Prostate gland (tissue), 2 donors: ENCODE results near the gene ANTKMT.

Source experiments
- CTCF ChIP-seq, 4 experiments: fragments of 200-600 bp in 2 of 4; fragments of 450-650 bp in 2 of 4; sonication (generic) in 2 of 4; IDR thresholded peaks; 1 replicate in 3 of 4; 2 replicates in 1 of 4; pipeline ENCODE4 v1.5.1; 2016 to 2019; ENCODE audit warnings: antibody characterized with exemption in 4 of 4, mild to moderate bottlenecking in 2 of 4, moderate library complexity in 2 of 4
- POLR2A ChIP-seq: fragments of 450-650 bp; IDR thresholded peaks from one replicate; pipeline ENCODE4 v1.6.1; 2016; ENCODE audit warnings: antibody characterized with exemption, mild to moderate bottlenecking
- POLR2AphosphoS5 ChIP-seq: sonication (generic); formaldehyde crosslinking; IDR thresholded peaks from one replicate; pipeline ENCODE4 v1.6.1; 2017; ENCODE audit warnings: antibody characterized with exemption

GRCh38 chr16:746637-747036 is 25.7 kb downstream of the ANTKMT start:
- TF ChIP-seq CTCF (IDR thresholded peaks at IDR 0.05) (no peak), POLR2A (no peak), POLR2AphosphoS5 (no peak)
